Inflammatory macrophage treated with lipopolysaccharide for 4 hours (primary cell): ENCODE measurements around the gene HSPB7.
"Not testable (repeated sequence)": the region's sequence is repeated elsewhere in the genome, so short reads cannot be mapped to it uniquely, and the experiment has no call there.

ENCODE experiments used
- DNase-seq: peaks from one replicate; pipeline ENCODE4 v3.0.0-alpha.2; 2020

HSPB7 gene

GRCh38 chr1:16020878-16021277, 3.0 kb upstream of the HSPB7 start:
- not testable (repeated sequence) for DNase-seq

- no peak for DNase-seq
Observed at GRCh38 chr1:16020325-16020724, 2.5 kb upstream of the HSPB7 start.

GRCh38 chr1:16019644-16020277, 1.9 kb upstream of the HSPB7 start:
- no peak for DNase-seq

- DNase-seq: no peak
Observed at GRCh38 chr1:16018749-16019643, 1.2 kb upstream of the HSPB7 start.

GRCh38 chr1:16018308-16018707, 465 bp upstream of the HSPB7 start:
- no peak for DNase-seq

- no peak for DNase-seq
Observed at GRCh38 chr1:16017076-16017460, 775 bp downstream of the HSPB7 start.

- DNase-seq: no peak
Observed at GRCh38 chr1:16015960-16016901, 1.6 kb downstream of the HSPB7 start.

GRCh38 chr1:16015491-16015890, 2.4 kb downstream of the HSPB7 start:
- DNase-seq: no peak

- no peak for DNase-seq
Observed at GRCh38 chr1:16014509-16015482, 3.0 kb downstream of the HSPB7 start.

- DNase-seq: no peak
Observed at GRCh38 chr1:16013908-16014258, 4.0 kb downstream of the HSPB7 start.

GRCh38 chr1:16013220-16013907, 4.5 kb downstream of the HSPB7 start:
- peak; percentile 37 for DNase-seq

- DNase-seq: peak; percentile 35
Observed at GRCh38 chr1:16012590-16013219, 5.1 kb downstream of the HSPB7 start.

GRCh38 chr1:16011936-16012589, 5.8 kb downstream of the HSPB7 start:
- DNase-seq: no peak

GRCh38 chr1:16010837-16011236, 7.0 kb downstream of the HSPB7 start:
- DNase-seq: no peak

GRCh38 chr1:16009678-16010077, 8.2 kb downstream of the HSPB7 start:
- DNase-seq: no peak

GRCh38 chr1:16009030-16009460, 8.8 kb downstream of the HSPB7 start:
- DNase-seq: peak; percentile 63

GRCh38 chr1:16007671-16008341, 10.0 kb downstream of the HSPB7 start:
- no peak for DNase-seq

GRCh38 chr1:16006552-16007485, 11.0 kb downstream of the HSPB7 start:
- DNase-seq: peak; percentile 22

- no peak for DNase-seq
Observed at GRCh38 chr1:16006010-16006409, 11.8 kb downstream of the HSPB7 start.
